ENCODE measurements around the gene KIAA1671. TPM values are rescaled to one million over a fixed set of nuclear protein-coding genes. Genes with fewer than 3 reads are reported as not detected.

Gene KIAA1671
- total RNA-seq, 2 donors from 2014 or later, result 16.8 to 21.7 TPM

DNA sequence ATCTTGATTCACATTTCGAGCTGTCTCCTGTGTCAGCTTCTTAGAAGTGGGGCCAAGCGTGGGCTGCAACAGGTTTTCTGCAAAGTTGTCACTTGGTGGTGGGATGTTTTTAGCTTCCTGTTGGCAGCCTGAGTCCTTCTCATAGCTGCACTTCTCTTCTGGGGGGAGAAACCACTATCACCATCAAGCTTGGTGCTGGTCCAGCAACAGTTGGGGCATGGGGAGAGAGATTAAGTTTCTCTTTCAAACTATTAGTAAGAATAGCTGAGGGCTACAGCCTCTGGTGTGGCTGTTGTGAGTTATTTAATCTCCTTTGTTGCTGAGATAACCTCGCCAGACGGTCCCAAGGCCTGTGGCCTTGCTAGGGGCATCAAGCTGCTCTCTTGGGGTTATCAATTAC is 123.8 kb downstream of the KIAA1671 start:
- Histone ChIP-seq H3K4me3 (no peak overlapping the region), H3K9me3 (no peaks in the 10 kb centered on the region), H3K27me3 (no peaks in the 10 kb centered on the region), H3K36me3 (no peaks in the 10 kb centered on the region), H3K27ac (no peak overlapping the region), H3K4me1 (peaks cover 0 to 28% of the 10 kb centered on the region in 2 donors)
- TF ChIP-seq, protein P1, sequence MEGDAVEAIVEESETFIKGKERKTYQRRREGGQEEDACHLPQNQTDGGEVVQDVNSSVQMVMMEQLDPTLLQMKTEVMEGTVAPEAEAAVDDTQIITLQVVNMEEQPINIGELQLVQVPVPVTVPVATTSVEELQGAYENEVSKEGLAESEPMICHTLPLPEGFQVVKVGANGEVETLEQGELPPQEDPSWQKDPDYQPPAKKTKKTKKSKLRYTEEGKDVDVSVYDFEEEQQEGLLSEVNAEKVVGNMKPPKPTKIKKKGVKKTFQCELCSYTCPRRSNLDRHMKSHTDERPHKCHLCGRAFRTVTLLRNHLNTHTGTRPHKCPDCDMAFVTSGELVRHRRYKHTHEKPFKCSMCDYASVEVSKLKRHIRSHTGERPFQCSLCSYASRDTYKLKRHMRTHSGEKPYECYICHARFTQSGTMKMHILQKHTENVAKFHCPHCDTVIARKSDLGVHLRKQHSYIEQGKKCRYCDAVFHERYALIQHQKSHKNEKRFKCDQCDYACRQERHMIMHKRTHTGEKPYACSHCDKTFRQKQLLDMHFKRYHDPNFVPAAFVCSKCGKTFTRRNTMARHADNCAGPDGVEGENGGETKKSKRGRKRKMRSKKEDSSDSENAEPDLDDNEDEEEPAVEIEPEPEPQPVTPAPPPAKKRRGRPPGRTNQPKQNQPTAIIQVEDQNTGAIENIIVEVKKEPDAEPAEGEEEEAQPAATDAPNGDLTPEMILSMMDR (IDR thresholded peaks at IDR 0.05), result no peak
- no peak for DNase-seq (ENCODE audit: low spot score)

DNA sequence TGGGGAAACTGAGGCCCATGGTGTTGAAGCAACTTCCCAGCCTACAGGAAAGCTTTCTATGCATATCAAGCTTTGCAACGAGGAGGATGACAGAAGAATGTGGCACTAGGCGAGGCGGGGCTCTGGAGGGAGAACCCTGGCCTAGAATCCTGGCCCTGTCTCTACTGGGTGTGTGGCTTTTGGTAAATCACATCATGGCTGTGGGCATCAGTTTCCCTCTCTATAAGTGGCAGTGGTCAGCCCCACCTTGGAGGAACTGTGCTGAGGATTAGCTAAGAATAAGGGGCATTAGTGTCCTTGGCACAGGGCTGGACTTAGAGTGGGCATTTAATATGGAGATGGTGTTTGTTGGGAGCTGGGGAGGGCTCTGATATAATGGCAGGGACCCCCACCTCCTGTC is 124.5 kb downstream of the KIAA1671 start:
- H3K27me3 ChIP-seq, result no peaks in the 10 kb centered on the region
- no peaks in the 10 kb centered on the region for H3K36me3 ChIP-seq
- no peak overlapping the region for H3K4me3 ChIP-seq
- H3K9me3 ChIP-seq, result no peaks in the 10 kb centered on the region
- TF ChIP-seq, protein P1 (IDR thresholded peaks at IDR 0.05), result no peak
- DNase-seq (ENCODE audit: low spot score), result no peak
- peaks cover 0 to 28% of the 10 kb centered on the region in 2 donors for H3K4me1 ChIP-seq
- H3K27ac ChIP-seq, result no peak overlapping the region

DNA sequence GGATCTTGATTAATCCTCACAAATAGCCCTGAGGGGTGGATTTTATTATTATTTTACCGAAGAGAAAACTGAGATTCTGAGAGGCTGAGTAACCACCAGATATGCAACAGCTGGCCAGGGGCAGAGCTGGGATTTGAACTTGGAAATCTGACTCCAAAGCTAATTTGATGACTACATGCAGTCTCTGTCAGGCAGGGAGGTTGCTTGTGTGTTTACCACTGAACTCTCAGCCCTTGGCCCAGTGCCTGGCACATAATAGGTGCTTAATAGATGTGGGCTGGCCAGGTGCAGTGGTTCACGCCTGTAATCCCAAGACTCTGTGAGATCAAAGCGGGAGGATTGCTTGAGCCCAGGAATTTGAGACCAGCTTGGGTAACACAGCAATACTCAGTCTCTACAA is 125.4 kb downstream of the KIAA1671 start:
- TF ChIP-seq, protein P1 (IDR thresholded peaks at IDR 0.05), result no peak
- no peak for DNase-seq (ENCODE audit: low spot score)
- H3K4me3 ChIP-seq, result no peak overlapping the region
- peak overlapping the region in 1 of 2 donors; percentile 13 for H3K27ac ChIP-seq
- no peaks in the 10 kb centered on the region for H3K36me3 ChIP-seq
- peaks cover 0 to 32% of the 10 kb centered on the region in 2 donors for H3K4me1 ChIP-seq
- H3K27me3 ChIP-seq, result no peaks in the 10 kb centered on the region
- no peaks in the 10 kb centered on the region for H3K9me3 ChIP-seq

DNA sequence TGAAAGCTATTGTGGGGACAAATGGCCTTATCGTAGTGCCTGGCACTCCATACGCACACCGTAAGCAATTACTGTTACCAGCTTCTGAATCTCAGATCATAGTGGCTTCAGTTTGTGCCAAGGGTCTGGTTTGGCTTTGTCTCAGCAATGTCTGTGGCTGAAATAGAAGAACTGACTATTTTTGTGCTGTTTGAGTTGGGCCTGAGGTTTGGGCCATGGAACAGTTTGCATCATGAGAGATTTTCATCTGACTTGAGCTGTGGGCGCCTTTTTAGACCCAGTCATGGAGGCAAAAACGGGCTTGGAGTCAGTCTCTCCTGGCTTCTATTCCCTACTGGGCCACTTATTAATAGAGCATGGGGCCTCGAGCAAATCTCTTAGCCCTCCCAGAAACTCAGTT is 126.1 kb downstream of the KIAA1671 start:
- H3K4me3 ChIP-seq, result no peak overlapping the region
- H3K4me1 ChIP-seq, result peaks cover 0 to 38% of the 10 kb centered on the region in 2 donors
- TF ChIP-seq, protein P1 (IDR thresholded peaks at IDR 0.05), result no peak
- no peak overlapping the region for H3K27ac ChIP-seq
- no peaks in the 10 kb centered on the region for H3K36me3 ChIP-seq
- no peak for DNase-seq (ENCODE audit: low spot score)
- H3K9me3 ChIP-seq, result no peaks in the 10 kb centered on the region
- H3K27me3 ChIP-seq, result no peaks in the 10 kb centered on the region

DNA sequence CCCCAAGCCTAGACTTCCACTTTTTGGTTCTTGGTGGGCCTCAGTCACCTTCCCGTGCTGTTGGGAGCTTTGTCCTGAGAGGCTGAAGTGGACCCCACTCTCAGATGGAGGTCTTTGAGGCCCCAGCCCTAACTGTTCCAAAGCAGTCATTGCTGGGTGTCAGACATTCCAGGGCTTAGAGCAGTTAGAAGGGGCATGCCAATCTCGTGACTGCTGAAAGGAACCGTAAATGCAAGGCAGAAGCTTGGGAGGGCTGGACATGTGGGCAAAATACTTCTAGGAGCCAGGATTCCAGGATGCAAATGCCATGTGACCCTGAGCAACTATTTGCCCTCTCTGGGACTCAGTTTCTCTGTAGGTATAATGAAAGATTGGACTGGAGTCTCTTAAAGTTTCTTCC is 128.3 kb downstream of the KIAA1671 start:
- Histone ChIP-seq H3K4me1 (peaks cover 0 to 44% of the 10 kb centered on the region in 2 donors), H3K27me3 (no peaks in the 10 kb centered on the region), H3K9me3 (no peaks in the 10 kb centered on the region), H3K36me3 (no peaks in the 10 kb centered on the region), H3K27ac (no peak overlapping the region), H3K4me3 (no peak overlapping the region)
- DNase-seq (ENCODE audit: low spot score), result no peak
- TF ChIP-seq, protein P1 (IDR thresholded peaks at IDR 0.05), result no peak

DNA sequence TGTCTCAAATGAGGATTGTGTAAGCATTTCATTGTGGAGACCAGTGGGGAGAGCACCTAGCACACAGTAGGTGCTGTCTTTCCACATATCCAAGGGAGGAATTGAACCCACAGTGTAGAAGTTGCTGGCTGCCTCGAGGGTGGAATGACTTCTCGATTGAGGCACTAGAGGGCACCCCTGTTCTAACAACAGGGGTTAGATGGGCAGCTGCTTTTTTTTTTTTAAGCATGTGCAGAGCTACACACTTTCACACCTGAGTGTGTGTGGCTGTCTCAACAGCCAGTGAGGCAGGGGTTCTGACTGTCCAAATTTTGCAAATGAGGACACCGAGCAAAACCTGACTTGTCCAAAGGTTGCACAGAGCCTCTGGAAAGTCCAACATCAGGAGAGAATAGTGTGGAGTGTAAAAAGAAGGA is 128.9 kb downstream of the KIAA1671 start:
- DNase-seq (ENCODE audit: low spot score), result no peak
- no peak overlapping the region for H3K27ac ChIP-seq

More for the DNA sequence above, 128.9 kb downstream of the KIAA1671 start:
- TF ChIP-seq, protein P1 (IDR thresholded peaks at IDR 0.05), result peak; percentile 20 to 69
- Histone ChIP-seq H3K9me3 (no peaks in the 10 kb centered on the region), H3K4me1 (peaks cover 0 to 45% of the 10 kb centered on the region in 2 donors), H3K36me3 (no peaks in the 10 kb centered on the region), H3K27me3 (no peaks in the 10 kb centered on the region), H3K4me3 (no peak overlapping the region)
